Activated CD4-positive, CD25-positive, alpha-beta regulatory T cell treated with anti-CD3 and anti-CD28 coated beads, Interleukin-2, amount 50 U/mL, for 72 hours (primary cell): ENCODE results near the gene HDLBP.
A peak's percentile ranks its signal among the peaks of the same experiment; 100 is the strongest.

Experiments used
- DNase-seq: peaks from one replicate; pipeline ENCODE4 v3.0.0; 2021

HDLBP gene

DNA sequence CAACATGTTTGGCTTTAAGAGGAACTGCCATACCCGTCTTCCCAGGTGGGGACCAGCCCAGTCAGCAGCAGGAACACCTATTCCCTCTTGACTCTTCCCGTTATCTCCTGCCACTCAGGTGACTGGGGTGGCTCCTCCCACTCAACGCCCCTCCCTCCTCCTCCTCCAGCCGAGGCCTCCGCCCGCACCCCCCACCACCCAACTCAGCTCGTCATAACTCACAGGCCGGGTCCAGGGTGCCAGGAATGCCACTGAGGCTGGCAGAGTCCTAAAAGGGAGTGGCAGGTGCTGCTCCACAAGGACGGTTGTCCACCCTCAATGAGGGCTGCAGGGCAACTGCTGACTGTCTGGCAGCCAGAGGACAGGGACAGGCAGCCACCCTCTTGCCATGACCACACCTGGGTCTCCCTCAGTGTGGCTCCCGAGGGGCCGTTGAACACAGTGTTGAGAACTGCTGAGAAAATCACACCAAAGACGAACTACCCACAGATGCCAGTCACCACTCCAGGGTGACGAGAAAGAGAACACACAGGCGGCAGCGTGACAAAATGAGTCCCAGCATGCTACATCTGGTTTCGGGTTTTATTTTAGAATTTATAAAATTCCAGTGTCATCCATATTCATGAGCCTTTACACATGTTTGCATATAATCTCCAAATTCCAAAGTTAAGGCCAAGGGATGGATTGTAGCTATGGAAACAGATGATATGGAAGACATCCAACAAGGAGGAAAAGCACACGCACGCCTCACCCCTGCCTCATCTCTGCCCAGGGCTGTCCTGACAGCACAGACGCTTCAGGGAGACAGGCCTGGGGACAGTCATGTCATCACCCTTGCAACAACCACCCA is 88.5 kb downstream of the HDLBP start:
- no peak for DNase-seq

DNA sequence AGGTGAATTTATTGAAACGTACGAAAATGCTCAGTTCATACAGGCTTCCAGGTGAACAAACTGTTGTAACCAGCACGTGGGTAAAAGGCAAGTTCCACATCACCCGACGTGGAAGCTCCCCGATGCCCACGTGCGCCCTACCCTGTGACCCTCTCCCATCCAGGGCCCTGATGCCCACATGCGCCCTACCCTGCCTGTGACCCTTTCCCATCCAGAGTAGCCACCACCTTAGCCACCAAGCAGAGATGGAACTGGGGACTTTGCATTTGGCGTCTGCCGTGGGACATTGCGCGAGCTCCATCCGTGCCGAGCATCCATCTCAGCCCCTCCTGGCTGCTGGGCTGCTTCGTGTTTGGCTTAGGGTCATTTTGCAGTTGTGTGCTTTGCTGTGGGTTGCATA is 89.5 kb downstream of the HDLBP start:
- DNase-seq = no peak

DNA sequence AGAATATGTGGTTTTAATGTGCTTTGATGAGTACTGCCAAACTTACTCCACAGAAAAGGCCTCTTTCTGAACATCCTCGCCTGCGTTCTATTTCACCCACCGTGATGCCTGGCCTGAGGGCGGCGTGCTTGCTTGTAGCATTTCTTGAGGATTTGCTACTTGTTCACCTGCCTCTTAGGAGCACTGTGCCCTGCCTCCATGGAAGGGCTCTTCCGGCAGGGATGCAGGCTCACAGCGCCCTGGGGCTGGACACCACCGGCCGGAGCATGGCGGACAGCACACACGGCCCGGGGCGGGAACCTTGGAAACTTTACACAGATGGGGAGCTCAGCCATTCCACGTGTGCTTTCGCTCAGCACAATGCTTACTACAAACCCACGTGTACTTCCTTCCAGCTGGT is 89.9 kb downstream of the HDLBP start:
- DNase-seq = no peak

DNA sequence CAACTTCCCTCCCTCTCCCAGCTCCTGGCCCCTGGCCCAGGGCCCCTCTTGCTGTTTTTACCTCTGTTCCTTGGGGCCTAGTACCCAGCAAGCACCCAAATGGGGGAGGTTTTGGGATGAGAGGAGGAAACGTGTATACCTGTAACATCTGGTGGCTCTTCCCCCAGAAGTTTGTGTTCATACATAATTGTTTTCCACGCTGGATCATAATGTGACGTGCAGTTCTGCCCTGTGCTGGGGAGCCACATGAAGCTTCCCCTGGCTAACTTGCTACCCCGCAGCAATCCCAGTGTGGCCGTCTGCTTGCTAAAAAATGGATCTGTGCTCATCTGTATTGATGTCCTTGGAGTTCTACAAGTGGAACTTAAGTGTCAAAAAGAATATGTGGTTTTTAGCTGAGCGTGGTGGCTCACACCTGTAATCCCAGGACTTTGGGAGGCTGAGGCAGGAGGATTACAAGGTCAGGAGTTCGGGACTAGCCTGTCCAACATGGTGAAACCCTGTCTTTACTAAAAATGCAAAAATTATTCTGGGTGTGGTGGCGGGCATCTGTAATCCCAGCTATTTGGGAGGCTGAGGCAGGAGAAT is 90.5 kb downstream of the HDLBP start:
- DNase-seq = no peak

DNA sequence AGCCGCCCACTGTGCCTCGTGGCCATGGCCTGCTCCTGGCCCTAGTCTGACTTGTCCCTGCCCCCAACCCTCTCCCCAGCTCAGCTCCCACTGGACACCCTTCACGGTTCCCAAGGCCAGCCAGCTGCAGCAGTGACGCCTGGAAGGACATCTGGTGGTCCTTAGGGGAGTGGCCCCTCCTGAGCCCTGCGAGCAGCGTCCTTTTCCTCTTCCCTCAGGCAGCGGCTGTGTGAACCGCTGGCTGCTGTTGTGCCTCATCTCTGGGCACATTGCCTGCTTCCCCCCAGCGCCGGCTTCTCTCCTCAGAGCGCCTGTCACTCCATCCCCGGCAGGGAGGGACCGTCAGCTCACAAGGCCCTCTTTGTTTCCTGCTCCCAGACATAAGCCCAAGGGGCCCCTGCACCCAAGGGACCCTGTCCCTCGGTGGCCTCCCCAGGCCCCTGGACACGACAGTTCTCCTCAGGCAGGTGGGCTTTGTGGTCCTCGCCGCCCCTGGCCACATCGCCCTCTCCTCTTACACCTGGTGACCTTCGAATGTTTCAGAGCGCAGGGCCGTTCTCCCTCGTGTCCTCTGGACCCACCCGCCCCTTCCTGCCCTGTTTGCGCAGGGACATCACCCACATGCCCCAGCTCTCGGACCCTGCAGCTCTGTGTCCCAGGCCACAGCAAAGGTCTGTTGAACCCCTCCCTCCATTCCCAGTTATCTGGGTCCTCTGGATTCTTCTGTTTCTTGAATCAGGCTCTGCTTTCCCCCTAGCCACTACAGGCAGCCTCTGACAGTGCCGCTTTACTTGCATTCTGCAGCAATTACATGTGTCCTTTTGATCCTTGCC is 91.2 kb downstream of the HDLBP start:
- DNase-seq = no peak

DNA sequence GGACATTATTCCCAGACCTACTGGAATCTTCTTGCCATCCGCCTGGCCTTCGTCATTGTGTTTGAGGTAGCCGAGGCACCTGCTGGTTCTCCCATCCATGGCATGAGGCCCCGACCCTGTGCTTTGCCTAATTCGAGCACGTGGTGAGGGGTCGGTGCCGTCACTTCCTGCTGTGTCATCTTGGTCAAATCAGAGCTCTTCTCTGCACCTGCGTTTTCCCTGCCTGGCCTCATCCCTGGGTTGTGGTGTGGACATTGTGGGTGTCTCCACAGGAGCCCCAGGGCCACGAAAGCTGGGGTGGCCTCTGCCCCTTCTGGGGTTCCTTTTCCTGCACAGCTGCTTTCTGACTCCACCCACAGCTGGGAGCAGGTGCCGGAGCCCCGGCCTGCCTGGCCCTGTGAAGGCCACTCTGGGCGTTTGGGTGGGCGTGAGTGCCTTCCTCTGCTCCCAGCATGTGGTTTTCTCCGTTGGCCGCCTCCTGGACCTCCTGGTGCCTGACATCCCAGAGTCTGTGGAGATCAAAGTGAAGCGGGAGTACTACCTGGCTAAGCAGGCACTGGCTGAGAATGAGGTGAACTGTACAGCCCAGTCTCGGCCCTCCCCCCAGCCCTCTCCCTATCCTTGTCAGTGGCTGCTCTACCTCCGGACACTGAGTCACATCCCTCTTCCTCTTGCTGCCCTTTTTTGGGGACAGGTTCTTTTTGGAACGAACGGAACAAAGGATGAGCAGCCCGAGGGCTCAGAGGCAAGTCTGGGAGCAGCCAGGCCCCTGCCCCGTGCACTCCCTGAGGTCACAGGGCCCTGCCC is 92.1 kb downstream of the HDLBP start:
- no peak for DNase-seq

DNA sequence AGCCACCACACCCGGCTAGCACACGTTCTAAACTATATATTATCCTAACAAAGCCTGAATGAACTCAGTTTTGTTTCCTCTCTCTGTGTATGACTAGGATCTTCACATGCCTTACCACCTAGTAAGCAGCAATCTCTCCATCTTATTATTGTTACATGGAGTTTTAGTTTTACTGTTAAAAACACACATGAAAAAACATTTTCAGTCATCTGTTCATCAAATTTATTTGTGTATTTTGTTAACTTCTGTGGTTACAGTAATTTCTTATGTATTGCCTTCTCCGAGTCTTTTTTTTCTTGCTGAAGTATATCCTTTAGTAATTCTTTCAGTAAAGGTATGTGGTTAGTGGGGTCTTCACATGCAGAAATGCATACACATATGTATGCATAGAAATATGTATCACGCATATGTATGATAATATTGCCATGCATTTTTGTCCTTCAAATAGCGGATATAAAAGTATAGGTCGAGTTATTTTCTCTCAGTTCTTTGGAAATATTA is 95.6 kb downstream of the HDLBP start:
- no peak for DNase-seq

GRCh38 chr2:241219030-241219382 is 96.5 kb downstream of the HDLBP start:
- DNase-seq = no peak

- DNase-seq = peak; percentile 53
These were observed 97.1 kb downstream of the HDLBP start for GRCh38 chr2:241218131-241219029.

DNA sequence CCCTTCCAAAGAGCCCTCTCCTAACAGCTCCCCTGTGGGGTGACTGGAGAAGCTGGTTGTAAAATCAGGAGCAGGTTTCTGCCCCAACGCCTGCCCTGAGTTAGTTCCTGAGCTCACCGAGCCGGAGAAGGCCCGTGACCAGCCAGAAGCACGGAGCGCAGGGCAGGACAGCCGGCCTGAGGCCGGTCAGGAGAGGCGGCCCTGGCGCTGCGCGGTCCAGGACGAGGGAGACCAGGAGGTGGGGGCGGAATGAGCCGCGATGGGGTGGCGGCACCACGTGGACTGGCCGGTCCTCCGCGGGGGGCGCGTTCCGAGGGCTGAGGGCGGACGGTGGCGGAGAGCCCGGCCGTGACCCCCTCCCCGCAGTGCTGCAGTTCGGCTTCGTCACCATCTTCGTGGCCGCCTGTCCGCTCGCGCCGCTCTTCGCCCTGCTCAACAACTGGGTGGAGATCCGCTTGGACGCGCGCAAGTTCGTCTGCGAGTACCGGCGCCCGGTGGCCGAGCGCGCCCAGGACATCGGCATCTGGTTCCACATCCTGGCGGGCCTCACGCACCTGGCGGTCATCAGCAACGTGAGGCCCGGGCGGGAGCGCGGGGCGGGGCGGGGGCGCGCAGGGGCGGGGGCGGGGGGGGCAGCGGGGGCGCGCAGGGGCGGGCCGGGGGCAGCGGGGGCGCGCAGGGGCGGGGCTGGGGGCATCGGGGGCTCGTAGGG is 98.0 kb downstream of the HDLBP start:
- peak; percentile 41 for DNase-seq

GRCh38 chr2:241216211-241216761 is 99.2 kb downstream of the HDLBP start:
- no peak for DNase-seq

- DNase-seq = no peak
These were observed 100.1 kb downstream of the HDLBP start for GRCh38 chr2:241215421-241215820.

DNA sequence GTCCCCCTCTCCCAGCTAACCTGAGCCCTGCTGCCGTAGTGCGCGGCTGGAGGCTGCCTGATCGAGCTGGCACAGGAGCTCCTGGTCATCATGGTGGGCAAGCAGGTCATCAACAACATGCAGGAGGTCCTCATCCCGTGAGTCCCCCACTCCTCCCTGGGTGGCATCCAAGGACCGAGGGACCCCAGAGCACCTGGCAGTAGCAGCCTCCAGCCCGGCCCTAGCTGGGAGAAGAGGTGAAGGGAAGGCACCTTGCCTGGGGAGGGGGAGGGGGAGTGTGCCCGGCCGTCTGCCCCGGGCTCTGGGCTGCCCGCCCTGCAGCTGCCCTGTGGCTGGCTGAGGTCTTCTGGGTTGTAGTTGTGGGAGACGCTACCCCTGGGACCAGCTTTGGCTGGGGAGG is 100.7 kb downstream of the HDLBP start:
- DNase-seq = no peak

- DNase-seq = no peak
These were observed 101.3 kb downstream of the HDLBP start for GRCh38 chr2:241214209-241214608.

DNA sequence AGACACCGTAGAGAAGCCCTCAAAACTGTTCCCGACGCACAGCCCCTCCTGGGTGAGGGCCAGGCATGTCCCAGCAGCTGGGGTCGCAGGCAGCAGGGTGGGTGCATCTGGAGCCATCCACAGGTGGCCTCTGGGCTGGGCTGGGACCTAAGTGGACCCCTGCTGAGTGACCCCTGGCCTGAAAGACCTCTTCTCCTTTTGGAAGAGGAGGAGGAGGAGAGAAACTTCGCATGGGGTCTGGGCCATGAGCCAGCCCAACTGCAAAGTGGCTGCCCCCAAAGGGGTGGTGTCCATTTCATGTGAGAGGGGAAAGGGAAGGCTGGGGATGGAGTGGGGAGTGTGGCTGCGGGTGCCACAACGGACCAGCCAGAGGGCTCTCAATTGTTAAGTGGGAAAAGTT is 101.9 kb downstream of the HDLBP start:
- no peak for DNase-seq

- no peak for DNase-seq
These were observed 102.4 kb downstream of the HDLBP start for GRCh38 chr2:241213041-241213440.

- DNase-seq = no peak
These were observed 104.2 kb downstream of the HDLBP start for GRCh38 chr2:241211276-241211675.

DNA sequence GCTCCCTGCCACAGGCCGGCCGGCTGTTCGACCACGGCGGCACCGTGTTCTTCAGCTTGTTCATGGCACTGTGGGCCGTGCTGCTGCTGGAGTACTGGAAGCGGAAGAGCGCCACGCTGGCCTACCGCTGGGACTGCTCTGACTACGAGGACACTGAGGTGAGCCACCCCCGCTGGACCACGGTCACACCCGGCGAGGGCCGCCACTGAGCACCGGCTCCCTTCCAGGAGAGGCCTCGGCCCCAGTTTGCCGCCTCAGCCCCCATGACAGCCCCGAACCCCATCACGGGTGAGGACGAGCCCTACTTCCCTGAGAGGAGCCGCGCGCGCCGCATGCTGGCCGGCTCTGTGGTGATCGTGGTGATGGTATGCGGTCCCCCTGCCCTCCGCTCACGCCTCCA is 106.2 kb downstream of the HDLBP start:
- DNase-seq = no peak

- no peak for DNase-seq
These were observed 107.4 kb downstream of the HDLBP start for GRCh38 chr2:241208058-241208457.

DNA sequence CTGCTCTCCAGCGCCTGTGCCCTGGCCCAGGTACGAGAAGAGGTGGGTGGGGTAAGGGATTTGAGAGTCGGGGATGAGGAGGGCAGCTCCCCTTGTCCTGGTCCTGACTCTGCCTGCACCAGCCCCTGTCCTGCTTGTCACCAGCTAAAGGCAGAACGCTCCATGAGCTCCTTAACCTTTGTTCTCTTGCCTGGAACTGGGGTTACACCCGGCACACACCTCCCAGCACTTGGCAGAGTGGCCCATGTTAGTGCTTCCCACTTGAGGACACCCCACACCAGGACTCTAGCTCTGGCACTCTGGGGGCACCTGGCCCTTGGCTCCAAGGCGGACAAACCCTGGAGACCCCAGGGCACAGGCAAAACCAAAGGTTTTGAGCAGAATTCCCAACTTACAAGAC is 107.8 kb downstream of the HDLBP start:
- no peak for DNase-seq

- DNase-seq = no peak
These were observed 108.3 kb downstream of the HDLBP start for GRCh38 chr2:241207151-241207550.
